Measurements from ENCODE around the gene SMPX. TPM values are rescaled to one million over a fixed set of nuclear protein-coding genes. Genes with fewer than 3 reads are reported as not detected.

SMPX gene
- total and polyA plus RNA-seq, 2 of the 4 experiments (the other 2 are of a cell fraction): not detected

- Histone ChIP-seq H3K14ac (replicated peaks; ENCODE audit: low read depth, low read length) (no peak overlapping the region), H3K4me1 (ENCODE audit: control insufficient read depth, insufficient read depth, low read length) (no peaks in the 10 kb centered on the region), H2BK120ac (ENCODE audit: low read depth, low read length) (no peak overlapping the region), H3K56ac (ENCODE audit: extremely low read depth, insufficient read depth, low read length) (no peak overlapping the region), H3K4me2 (ENCODE audit: low read depth, low read length) (no peak overlapping the region), H3K18ac (ENCODE audit: low read depth, low read length) (no peak overlapping the region), H4K5ac (ENCODE audit: low read depth, low read length) (no peak overlapping the region), H3K4ac (ENCODE audit: low read depth, low read length) (no peak overlapping the region), H2BK20ac (ENCODE audit: low read depth, low read length) (no peak overlapping the region), H4K91ac (ENCODE audit: insufficient read depth, low read depth, low read length) (no peak overlapping the region), H3K4me3 (ENCODE audit: insufficient read depth, low read depth, low read length) (no peak overlapping the region), H4K20me1 (ENCODE audit: insufficient read depth, low read length) (no peaks in the 10 kb centered on the region), H3K9me3 (ENCODE audit: control insufficient read depth, insufficient read depth, low read length) (no peaks in the 10 kb centered on the region), H2AK9ac (replicated peaks; ENCODE audit: low read depth, low read length, poor library complexity) (no peak overlapping the region), H3K36me3 (ENCODE audit: control insufficient read depth, insufficient read depth, low read length) (no peaks in the 10 kb centered on the region), H2AK5ac (ENCODE audit: low read depth, low read length) (no peak overlapping the region), H2BK15ac (ENCODE audit: low read depth, low read length) (no peak overlapping the region), H3K79me1 (ENCODE audit: low read depth in 1 of 2, low read length in 2 of 2) (no peaks in the 10 kb centered on the region), H2AFZ (replicated peaks; ENCODE audit: low read length, poor library complexity) (no peak overlapping the region), H3K9me1 (ENCODE audit: insufficient read depth, low read length) (no peaks in the 10 kb centered on the region), H3K23ac (ENCODE audit: low read depth, low read length) (no peak overlapping the region), H3K9ac (ENCODE audit: low read depth, low read length) (no peak overlapping the region), H4K8ac (ENCODE audit: low read depth in 2 of 2, low read length in 2 of 2) (no peak overlapping the region), H3K27ac (ENCODE audit: insufficient read depth, low read length) (no peak overlapping the region), H2BK5ac (ENCODE audit: low read depth, low read length, poor library complexity, severe bottlenecking) (no peak overlapping the region), H3K27me3 (ENCODE audit: control insufficient read depth, insufficient read depth, low read length) (peaks cover 3% of the 10 kb centered on the region; the same call in 1 of the 2 replicates)
- POLR2A ChIA-PET (ENCODE audit: unreplicated experiment): no interaction called here
- TF ChIP-seq RFX5 (IDR thresholded peaks at IDR 0.05; ENCODE audit: low read depth, low read length) (no peak), CHD1 (IDR thresholded peaks at IDR 0.05; ENCODE audit: low read depth, low read length) (no peak), MAZ (IDR thresholded peaks at IDR 0.05; ENCODE audit: borderline replicate concordance, low read depth, low read length) (no peak), NFE2L2 (IDR thresholded peaks at IDR 0.05; ENCODE audit: low read depth, low read length) (no peak), FOS (IDR thresholded peaks at IDR 0.05; ENCODE audit: low read depth, low read length) (no peak), POLR2A (IDR thresholded peaks at IDR 0.05; ENCODE audit: low read depth, low read length) (no peak), BHLHE40 (IDR thresholded peaks at IDR 0.05; ENCODE audit: low read depth, low read length) (no peak), RAD21 (IDR thresholded peaks at IDR 0.05; ENCODE audit: low read length) (no peak), MAFK (IDR thresholded peaks at IDR 0.05; ENCODE audit: low read depth, low read length) (no peak), SMC3 (IDR thresholded peaks at IDR 0.05; ENCODE audit: low read depth, low read length) (no peak), MXI1 (IDR thresholded peaks at IDR 0.05; ENCODE audit: borderline replicate concordance, low read depth, low read length) (no peak), USF2 (IDR thresholded peaks at IDR 0.05; ENCODE audit: low read depth, low read length) (no peak), CEBPB (IDR thresholded peaks at IDR 0.05; ENCODE audit: low read depth, low read length) (no peak), RCOR1 (IDR thresholded peaks at IDR 0.05; ENCODE audit: insufficient replicate concordance, low read length) (no peak), CTCF (conservative IDR thresholded peaks at IDR 0.05; ENCODE audit: low read depth, low read length) (no peak), ELK1 (IDR thresholded peaks at IDR 0.05; ENCODE audit: borderline replicate concordance, low read depth, low read length) (no peak)
- in situ Hi-C loops (cut with MboI; ENCODE audit: low sequenced_read_pairs): no loop called here
- WGBS, 2 experiments (ENCODE audit: extremely low coverage in 2 of 2, insufficient read length in 1 of 2): no CpG with 5 or more reads among the region's 6 CpGs
- intact Hi-C loops (cut with micrococcal nuclease): no loop called here
- ATAC-seq (ENCODE audit: low read depth) (no peak), DNase-seq (no peak)
- no TSS peak for BruUV-seq (replicated peaks)
- CTCF ChIA-PET: no interaction called here
- dilution Hi-C loops (cut with HindIII; ENCODE audit: low sequenced_read_pairs, unreplicated experiment): no loop called here
These were observed 41.9 kb upstream of the SMPX start for GRCh38 chrX:21799767-21800166.
